Dendritic cell treated with granulocyte-macrophage colony-stimulating factor and Interleukin-4, amounts not matched to agents 40 ng/mL and 50 ng/mL, for 4 days (primary cell): ENCODE data around the gene PRDM7.
"Not testable (repeated sequence)": the region's sequence is repeated elsewhere in the genome, so short reads cannot be mapped to it uniquely, and the experiment has no call there.

Experiments used
- H3K27ac Mint-ChIP-seq: one replicate; pipeline ENCODE4 v1.8.0; 2022; ENCODE audit warnings: mild to moderate bottlenecking, mixed read lengths
- H3K27me3 Mint-ChIP-seq: one replicate; pipeline ENCODE4 v1.8.0; 2022; ENCODE audit warnings: mild to moderate bottlenecking, mixed read lengths
- H3K36me3 Mint-ChIP-seq: one replicate; pipeline ENCODE4 v1.8.0; 2022; ENCODE audit warnings: low read depth, mixed read lengths
- H3K4me1 Mint-ChIP-seq: one replicate; pipeline ENCODE4 v1.8.0; 2022; ENCODE audit warnings: low read depth, mixed read lengths
- H3K4me3 Mint-ChIP-seq: one replicate; pipeline ENCODE4 v1.8.0; 2022; ENCODE audit warnings: mild to moderate bottlenecking, moderate library complexity, mixed read lengths
- H3K9me3 Mint-ChIP-seq: one replicate; pipeline ENCODE4 v1.8.0; 2022; ENCODE audit warnings: mixed read lengths
- intact Hi-C: fragments of 100-400 bp; cut with micrococcal nuclease; formaldehyde crosslinking; loops from one replicate; pipeline ENCODE4 v1.15.0; 2022

The PRDM7 gene

GRCh38 chr16:90008708-90009145 lies 68.4 kb downstream of the PRDM7 start:
- H3K27ac Mint-ChIP-seq, result no peak overlapping the region
- H3K4me3 Mint-ChIP-seq, result no peak overlapping the region
- H3K4me1 Mint-ChIP-seq, result peaks cover 11% of the 10 kb centered on the region
- peaks cover 44% of the 10 kb centered on the region for H3K27me3 Mint-ChIP-seq
- no peaks in the 10 kb centered on the region for H3K36me3 Mint-ChIP-seq
- no peaks in the 10 kb centered on the region for H3K9me3 Mint-ChIP-seq
- intact Hi-C loops, result no loop called here

- H3K4me3 Mint-ChIP-seq, intact Hi-C loops, H3K9me3 Mint-ChIP-seq, H3K36me3 Mint-ChIP-seq, H3K27ac Mint-ChIP-seq: not testable (repeated sequence)
- Mint-ChIP-seq H3K4me1 (peaks cover 11% of the 10 kb centered on the region), H3K27me3 (peaks cover 38% of the 10 kb centered on the region)
Observed at GRCh38 chr16:90007635-90008234, 69.4 kb downstream of the PRDM7 start.

GRCh38 chr16:90007015-90007414 lies 70.1 kb downstream of the PRDM7 start:
- Mint-ChIP-seq H3K9me3 (no peaks in the 10 kb centered on the region), H3K4me1 (peaks cover 11% of the 10 kb centered on the region), H3K36me3 (no peaks in the 10 kb centered on the region), H3K27me3 (peaks cover 32% of the 10 kb centered on the region), H3K27ac (no peak overlapping the region), H3K4me3 (no peak overlapping the region)
- intact Hi-C loops, result no loop called here
